IMR-90 (cell line): ENCODE measurements around the gene RNF175. TPM values are rescaled to one million over a fixed set of nuclear protein-coding genes. Genes with fewer than 3 reads are reported as not detected.

ENCODE experiments used
- ATAC-seq: fragments of 200-7000 bp; cut with Tn5 transposase; 2 replicates; pipeline ENCODE4 v1.9.1; 2020; ENCODE audit warnings: low read depth, mild to moderate bottlenecking, moderate library complexity
- BruUV-seq: library from RNA; stranded (reverse); fragments of 400-500 nt; replicated peaks from 2 replicates; lab custom pipeline; 2021; lab: Mats Ljungman, UMichigan
- CTCF ChIA-PET: fragments of 300-600 bp; formaldehyde crosslinking; extraction: SDS; loops from one replicate; lab custom pipeline; 2021; ENCODE audit warnings: antibody characterized with exemption; lab: Yijun Ruan, JAX
- POLR2A ChIA-PET: fragments of 300-600 bp; sonication (Branson Sonifier 250); formaldehyde crosslinking; loops from one replicate; lab custom pipeline; 2022; ENCODE audit warnings: antibody characterized with exemption; ENCODE audit not compliant: unreplicated experiment; lab: Charles Lee
- DNase-seq: peaks from one replicate; pipeline ENCODE4 v3.0.0; 2013
- H2AFZ ChIP-seq: replicated peaks from 2 replicates; pipeline ENCODE3; 2013; ENCODE audit warnings: low read length, mild to moderate bottlenecking; ENCODE audit not compliant: poor library complexity
- H2AK5ac ChIP-seq: 2 replicates; pipeline ENCODE4 v1.6.1; 2013; ENCODE audit warnings: low read depth, low read length, inconsistent platforms
- H2AK9ac ChIP-seq: replicated peaks from 2 replicates; pipeline ENCODE3; 2013; ENCODE audit warnings: mild to moderate bottlenecking, low read depth, low read length, moderate library complexity; ENCODE audit not compliant: poor library complexity
- H2BK120ac ChIP-seq: 2 replicates; pipeline ENCODE4 v1.6.1; 2013; ENCODE audit warnings: low read depth, low read length, inconsistent platforms
- H2BK15ac ChIP-seq: 3 replicates; pipeline ENCODE4 v1.6.1; 2013; ENCODE audit warnings: low read depth, low read length, inconsistent platforms
- H2BK20ac ChIP-seq: 2 replicates; pipeline ENCODE4 v1.6.1; 2013; ENCODE audit warnings: low read depth, mild to moderate bottlenecking, inconsistent platforms, low read length, moderate library complexity
- H2BK5ac ChIP-seq: 2 replicates; pipeline ENCODE4 v1.6.1; 2013; ENCODE audit warnings: mild to moderate bottlenecking, low read depth, low read length, inconsistent platforms; ENCODE audit not compliant: poor library complexity, severe bottlenecking
- H3K14ac ChIP-seq: replicated peaks from 2 replicates; pipeline ENCODE4 v1.6.1; 2013; ENCODE audit warnings: low read depth, low read length, inconsistent platforms
- H3K18ac ChIP-seq: 2 replicates; pipeline ENCODE4 v1.6.1; 2013; ENCODE audit warnings: low read depth, low read length, control low read depth
- H3K23ac ChIP-seq: 2 replicates; pipeline ENCODE4 v1.6.1; 2013; ENCODE audit warnings: low read depth, low read length, inconsistent platforms
- H3K27ac ChIP-seq: 2 replicates; pipeline ENCODE4 v1.5.1; 2013; ENCODE audit warnings: mild to moderate bottlenecking, control low read depth, low read length; ENCODE audit not compliant: insufficient read depth
- H3K27me3 ChIP-seq: 2 replicates; pipeline ENCODE4 v1.6.1; 2013; ENCODE audit warnings: low read length; ENCODE audit not compliant: control insufficient read depth, insufficient read depth
- H3K36me3 ChIP-seq: 2 replicates; pipeline ENCODE4 v1.6.1; 2013; ENCODE audit warnings: low read length, mixed read lengths; ENCODE audit not compliant: control insufficient read depth, insufficient read depth
- H3K4ac ChIP-seq: 2 replicates; pipeline ENCODE4 v1.6.1; 2013; ENCODE audit warnings: low read depth, low read length, inconsistent platforms
- H3K4me1 ChIP-seq: 2 replicates; pipeline ENCODE4 v1.6.1; 2013; ENCODE audit warnings: low read length, mixed read lengths; ENCODE audit not compliant: control insufficient read depth, insufficient read depth
- H3K4me2 ChIP-seq: 2 replicates; pipeline ENCODE4 v1.6.1; 2013; ENCODE audit warnings: low read depth, mild to moderate bottlenecking, control low read depth, low read length, moderate library complexity
- H3K4me3 ChIP-seq: 2 replicates; pipeline ENCODE4 v1.5.1; 2013; ENCODE audit warnings: low read depth, mild to moderate bottlenecking, control low read depth, low read length, moderate library complexity; ENCODE audit not compliant: insufficient read depth
- H3K56ac ChIP-seq: 2 replicates; pipeline ENCODE4 v1.6.1; 2013; ENCODE audit warnings: low read length, inconsistent platforms; ENCODE audit not compliant: insufficient read depth; ENCODE audit errors: extremely low read depth
- H3K79me1 ChIP-seq, 2 experiments: 2 replicates each; pipeline ENCODE4 v1.6.1; 2013; ENCODE audit warnings: low read length in 2 of 2, inconsistent platforms in 1 of 2, low read depth in 1 of 2
- H3K9ac ChIP-seq: 2 replicates; pipeline ENCODE4 v1.6.1; 2013; ENCODE audit warnings: low read depth, low read length, control low read depth
- H3K9me1 ChIP-seq: 2 replicates; pipeline ENCODE4 v1.6.1; 2013; ENCODE audit warnings: low read length, inconsistent platforms; ENCODE audit not compliant: insufficient read depth
- H3K9me3 ChIP-seq: 2 replicates; pipeline ENCODE4 v1.6.1; 2013; ENCODE audit warnings: low read length; ENCODE audit not compliant: control insufficient read depth, insufficient read depth
- H4K20me1 ChIP-seq: 2 replicates; pipeline ENCODE4 v1.6.1; 2013; ENCODE audit warnings: low read length, inconsistent platforms; ENCODE audit not compliant: insufficient read depth
- H4K5ac ChIP-seq: 2 replicates; pipeline ENCODE4 v1.6.1; 2013; ENCODE audit warnings: mild to moderate bottlenecking, low read depth, low read length, control low read depth
- H4K8ac ChIP-seq, 2 experiments: 2 replicates each; pipeline ENCODE4 v1.6.1; 2013; ENCODE audit warnings: low read depth in 2 of 2, low read length in 2 of 2, control low read depth in 1 of 2, inconsistent platforms in 1 of 2
- H4K91ac ChIP-seq: 2 replicates; pipeline ENCODE4 v1.6.1; 2013; ENCODE audit warnings: low read depth, low read length, inconsistent platforms; ENCODE audit not compliant: insufficient read depth
- BHLHE40 ChIP-seq: fragments of 150-350 bp; IDR thresholded peaks from 2 replicates; pipeline ENCODE4 v1.6.1; 2016; ENCODE audit warnings: mild to moderate bottlenecking, low read depth, low read length
- CHD1 ChIP-seq: IDR thresholded peaks from 2 replicates; pipeline ENCODE4 v1.6.1; 2012; ENCODE audit warnings: low read depth, low read length, improper control_type of control experiment
- MAFK ChIP-seq: IDR thresholded peaks from 2 replicates; pipeline ENCODE4 v1.6.1; 2012; ENCODE audit warnings: low read depth, low read length, improper control_type of control experiment
- RAD21 ChIP-seq: IDR thresholded peaks from 2 replicates; pipeline ENCODE4 v1.6.1; 2012; ENCODE audit warnings: low read length, improper control_type of control experiment
- RCOR1 ChIP-seq: IDR thresholded peaks from 2 replicates; pipeline ENCODE4 v1.6.1; 2012; ENCODE audit warnings: mild to moderate bottlenecking, low read length, improper control_type of control experiment; ENCODE audit not compliant: insufficient replicate concordance
- SMC3 ChIP-seq: fragments of 150-350 bp; IDR thresholded peaks from 2 replicates; pipeline ENCODE4 v1.6.1; 2016; ENCODE audit warnings: low read depth, mild to moderate bottlenecking, antibody characterized with exemption, low read length, moderate library complexity
- dilution Hi-C: fragments of 300-500 bp; cut with HindIII; formaldehyde crosslinking; loops from one replicate; pipeline ENCODE4 v1.14.3; 2018; ENCODE audit warnings: low sequenced_read_pairs; ENCODE audit not compliant: unreplicated experiment
- in situ Hi-C: fragments of 300-500 bp; cut with MboI; formaldehyde crosslinking; loops from 3 replicates; pipeline ENCODE4 v1.14.3; 2019; ENCODE audit warnings: low sequenced_read_pairs, inconsistent platforms, mixed read lengths
- intact Hi-C: fragments of 100-400 bp; cut with micrococcal nuclease; formaldehyde crosslinking; loops from 2 replicates; pipeline ENCODE4 v1.10.0; 2022
- polyA plus RNA-seq, 3 experiments: library from polyadenylated mRNA; depleted of rRNA; stranded (reverse); fragments of >200 nt; gene quantifications; 2 replicates each; pipeline ENCODE4 v1.2.3, GENCODE V29; 2012; ENCODE audit warnings: low replicate concordance in 1 of 3
- total RNA-seq: library from RNA; depleted of rRNA; stranded (reverse); fragments of >200 nt; gene quantifications from 2 replicates; pipeline ENCODE4 v1.2.3, GENCODE V29; 2012
- TF ChIP-seq, protein P1 (sequence below): conservative IDR thresholded peaks from 2 replicates; pipeline ENCODE4 v1.5.1; 2012; ENCODE audit warnings: mild to moderate bottlenecking, low read depth, low read length, improper control_type of control experiment

Gene RNF175
- total and polyA plus RNA-seq, 2 of the 4 experiments (the other 2 are of a cell fraction): not detected

DNA sequence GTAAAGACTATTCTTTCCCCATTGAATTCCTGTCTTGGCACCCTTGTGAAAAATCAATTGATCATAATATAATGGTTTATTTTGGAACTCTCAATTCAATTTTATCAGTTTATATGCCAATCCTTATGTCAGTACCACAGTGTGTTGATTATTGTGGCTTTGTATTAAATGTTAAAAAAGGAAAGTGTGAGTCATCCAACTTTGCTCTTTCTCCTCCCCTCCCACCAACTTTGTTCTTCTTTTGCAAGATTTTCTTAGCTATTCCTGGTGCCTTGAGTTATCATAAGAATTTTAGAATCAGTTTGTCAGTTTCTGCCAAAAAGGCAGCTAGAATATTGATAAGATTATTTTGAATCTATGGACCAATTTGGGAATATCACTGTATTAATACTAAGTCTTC lies 11.2 kb upstream of the RNF175 start:
- Histone ChIP-seq H3K9me3 (no peaks in the 10 kb centered on the region), H3K4me1 (no peaks in the 10 kb centered on the region), H2AFZ (no peak overlapping the region), H2BK20ac (no peak overlapping the region), H4K20me1 (no peaks in the 10 kb centered on the region), H3K36me3 (no peaks in the 10 kb centered on the region), H3K79me1 (no peaks in the 10 kb centered on the region), H3K4ac (no peak overlapping the region), H3K9me1 (no peaks in the 10 kb centered on the region), H3K56ac (no peak overlapping the region), H2AK5ac (no peak overlapping the region), H3K4me2 (no peak overlapping the region), H4K8ac (no peak overlapping the region), H3K27me3 (no peaks in the 10 kb centered on the region), H2BK5ac (no peak overlapping the region), H3K9ac (no peak overlapping the region), H2AK9ac (no peak overlapping the region), H2BK120ac (no peak overlapping the region), H3K18ac (no peak overlapping the region), H3K14ac (no peak overlapping the region), H3K27ac (no peak overlapping the region), H4K91ac (no peak overlapping the region), H3K4me3 (no peak overlapping the region), H2BK15ac (no peak overlapping the region), H4K5ac (no peak overlapping the region), H3K23ac (no peak overlapping the region)
- dilution Hi-C loops: no loop called here
- BruUV-seq: no TSS peak
- intact Hi-C loops: no loop called here
- ChIA-PET CTCF (no interaction called here), POLR2A (no interaction called here)
- no peak for TF ChIP-seq RAD21
- TF ChIP-seq CHD1: no peak
- TF ChIP-seq, protein P1, sequence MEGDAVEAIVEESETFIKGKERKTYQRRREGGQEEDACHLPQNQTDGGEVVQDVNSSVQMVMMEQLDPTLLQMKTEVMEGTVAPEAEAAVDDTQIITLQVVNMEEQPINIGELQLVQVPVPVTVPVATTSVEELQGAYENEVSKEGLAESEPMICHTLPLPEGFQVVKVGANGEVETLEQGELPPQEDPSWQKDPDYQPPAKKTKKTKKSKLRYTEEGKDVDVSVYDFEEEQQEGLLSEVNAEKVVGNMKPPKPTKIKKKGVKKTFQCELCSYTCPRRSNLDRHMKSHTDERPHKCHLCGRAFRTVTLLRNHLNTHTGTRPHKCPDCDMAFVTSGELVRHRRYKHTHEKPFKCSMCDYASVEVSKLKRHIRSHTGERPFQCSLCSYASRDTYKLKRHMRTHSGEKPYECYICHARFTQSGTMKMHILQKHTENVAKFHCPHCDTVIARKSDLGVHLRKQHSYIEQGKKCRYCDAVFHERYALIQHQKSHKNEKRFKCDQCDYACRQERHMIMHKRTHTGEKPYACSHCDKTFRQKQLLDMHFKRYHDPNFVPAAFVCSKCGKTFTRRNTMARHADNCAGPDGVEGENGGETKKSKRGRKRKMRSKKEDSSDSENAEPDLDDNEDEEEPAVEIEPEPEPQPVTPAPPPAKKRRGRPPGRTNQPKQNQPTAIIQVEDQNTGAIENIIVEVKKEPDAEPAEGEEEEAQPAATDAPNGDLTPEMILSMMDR: no peak
- TF ChIP-seq MAFK: no peak
- TF ChIP-seq BHLHE40: no peak
- TF ChIP-seq RCOR1: no peak
- TF ChIP-seq SMC3: no peak
- in situ Hi-C loops: no loop called here
- DNase-seq: no peak
- no peak for ATAC-seq
